Activated T-cell treated with anti-CD3 and anti-CD28 coated beads, Interleukin-2, amount 50 U/mL, for 72 hours (primary cell): ENCODE results near the gene TOPAZ1. TPM values are rescaled to one million over a fixed set of nuclear protein-coding genes. Genes with fewer than 3 reads are reported as not detected.
A peak's percentile ranks its signal among the peaks of the same experiment; 100 is the strongest.
"Not testable (repeated sequence)": the region's sequence is repeated elsewhere in the genome, so short reads cannot be mapped to it uniquely, and the experiment has no call there.

Experiments
- ATAC-seq, 2 donors: fragments of 150-1000 bp; cut with Tn5 transposase; replicated peaks in 1 of 2; 2 replicates each; pipeline ENCODE4 v1.10.0; 2021; ENCODE audit warnings: moderate library complexity in 2 of 2, mild to moderate bottlenecking in 1 of 2
- DNase-seq, 2 donors: peaks; one replicate each; pipeline ENCODE4 v3.0.0; 2021 to 2022; ENCODE audit warnings: mixed read lengths in 1 of 2
- H3K27ac Mint-ChIP-seq: one replicate; pipeline ENCODE4 v1.8.0; 2022; ENCODE audit warnings: mild to moderate bottlenecking, moderate library complexity, mixed read lengths
- H3K27me3 Mint-ChIP-seq: one replicate; pipeline ENCODE4 v1.8.0; 2022; ENCODE audit warnings: low read depth, mixed read lengths
- H3K36me3 Mint-ChIP-seq, 2 donors: one replicate each; pipeline ENCODE4 v1.8.0; 2022; ENCODE audit warnings: mixed read lengths in 2 of 2, mild to moderate bottlenecking in 1 of 2; ENCODE audit not compliant: insufficient read depth in 2 of 2
- H3K4me1 Mint-ChIP-seq: one replicate; pipeline ENCODE4 v1.8.0; 2022; ENCODE audit warnings: low read depth, mixed read lengths
- H3K4me3 Mint-ChIP-seq, 2 donors: one replicate each; pipeline ENCODE4 v1.8.0; 2022; ENCODE audit warnings: mild to moderate bottlenecking in 2 of 2, mixed read lengths in 2 of 2, moderate library complexity in 2 of 2
- H3K9me3 Mint-ChIP-seq, 2 donors: one replicate each; pipeline ENCODE4 v1.8.0; 2022; ENCODE audit warnings: mixed read lengths in 2 of 2
- total RNA-seq, 2 donors: library from RNA; stranded (reverse); gene quantifications; one replicate each; pipeline ENCODE4 v1.2.3, GENCODE V29; 2022

Gene TOPAZ1
- total RNA-seq, 2 donors from 2014 or later: not detected

- Mint-ChIP-seq H3K36me3 (peaks cover 0 to 4% of the 10 kb centered on the region in 2 donors), H3K9me3 (no peaks in the 10 kb centered on the region), H3K27ac (no peak overlapping the region), H3K4me3 (no peak overlapping the region), H3K4me1 (peaks cover 25% of the 10 kb centered on the region), H3K27me3 (no peaks in the 10 kb centered on the region)
- no peak for DNase-seq
- ATAC-seq: no peak
These were observed 100.6 kb downstream of the TOPAZ1 start for GRCh38 chr3:44342176-44342790.

- Mint-ChIP-seq H3K4me1 (peaks cover 19% of the 10 kb centered on the region), H3K27ac (no peak overlapping the region), H3K27me3 (no peaks in the 10 kb centered on the region), H3K36me3 (peaks cover 0 to 4% of the 10 kb centered on the region in 2 donors), H3K9me3 (no peaks in the 10 kb centered on the region), H3K4me3 (no peak overlapping the region)
- DNase-seq: no peak
- ATAC-seq: no peak
These were observed 101.7 kb downstream of the TOPAZ1 start for GRCh38 chr3:44343421-44343820.

GRCh38 chr3:44346590-44346989 is 104.9 kb downstream of the TOPAZ1 start:
- not testable (repeated sequence) for H3K4me3 Mint-ChIP-seq, H3K36me3 Mint-ChIP-seq, DNase-seq, ATAC-seq, H3K9me3 Mint-ChIP-seq, H3K27ac Mint-ChIP-seq, H3K4me1 Mint-ChIP-seq, H3K27me3 Mint-ChIP-seq

GRCh38 chr3:44348993-44349392 is 107.3 kb downstream of the TOPAZ1 start:
- H3K36me3 Mint-ChIP-seq: peaks cover 0 to 3% of the 10 kb centered on the region in 2 donors
- H3K27me3 Mint-ChIP-seq: no peaks in the 10 kb centered on the region
- DNase-seq: no peak
- H3K4me3 Mint-ChIP-seq: no peak overlapping the region
- ATAC-seq: no peak
- no peaks in the 10 kb centered on the region for H3K4me1 Mint-ChIP-seq
- peak overlapping the region; percentile 18 for H3K27ac Mint-ChIP-seq
- no peaks in the 10 kb centered on the region for H3K9me3 Mint-ChIP-seq

- no peaks in the 10 kb centered on the region for H3K27me3 Mint-ChIP-seq
- ATAC-seq (no peak), DNase-seq (no peak)
- H3K4me3 Mint-ChIP-seq: no peak overlapping the region
- H3K9me3 Mint-ChIP-seq: no peaks in the 10 kb centered on the region
- no peaks in the 10 kb centered on the region for H3K4me1 Mint-ChIP-seq
- H3K27ac Mint-ChIP-seq: no peak overlapping the region
- H3K36me3 Mint-ChIP-seq: peaks cover 0 to 3% of the 10 kb centered on the region in 2 donors
These were observed 111.8 kb downstream of the TOPAZ1 start for GRCh38 chr3:44353355-44353924.

GRCh38 chr3:44355362-44356033 is 113.8 kb downstream of the TOPAZ1 start:
- DNase-seq (no peak), ATAC-seq (no peak)
- H3K4me3 Mint-ChIP-seq: no peak overlapping the region
- no peak overlapping the region for H3K27ac Mint-ChIP-seq
- peaks cover 0 to 3% of the 10 kb centered on the region in 2 donors for H3K36me3 Mint-ChIP-seq
- no peaks in the 10 kb centered on the region for H3K27me3 Mint-ChIP-seq
- no peaks in the 10 kb centered on the region for H3K9me3 Mint-ChIP-seq
- H3K4me1 Mint-ChIP-seq: no peaks in the 10 kb centered on the region

- ATAC-seq: no peak
- Mint-ChIP-seq H3K9me3 (no peaks in the 10 kb centered on the region), H3K4me3 (no peak overlapping the region), H3K27me3 (no peaks in the 10 kb centered on the region), H3K4me1 (no peaks in the 10 kb centered on the region), H3K36me3 (no peaks in the 10 kb centered on the region), H3K27ac (no peak overlapping the region)
- no peak for DNase-seq
These were observed 117.6 kb downstream of the TOPAZ1 start for GRCh38 chr3:44359146-44359751.

GRCh38 chr3:44363591-44363990 is 121.9 kb downstream of the TOPAZ1 start:
- H3K9me3 Mint-ChIP-seq: no peaks in the 10 kb centered on the region
- no peaks in the 10 kb centered on the region for H3K4me1 Mint-ChIP-seq
- DNase-seq: no peak
- H3K36me3 Mint-ChIP-seq: peaks cover 0 to 1% of the 10 kb centered on the region in 2 donors
- H3K4me3 Mint-ChIP-seq: no peak overlapping the region
- no peak for ATAC-seq
- H3K27ac Mint-ChIP-seq: no peak overlapping the region
- no peaks in the 10 kb centered on the region for H3K27me3 Mint-ChIP-seq

GRCh38 chr3:44365952-44366351 is 124.3 kb downstream of the TOPAZ1 start:
- H3K9me3 Mint-ChIP-seq: no peaks in the 10 kb centered on the region
- no peak overlapping the region for H3K27ac Mint-ChIP-seq
- DNase-seq: no peak
- peaks cover 0 to 1% of the 10 kb centered on the region in 2 donors for H3K36me3 Mint-ChIP-seq
- no peak overlapping the region for H3K4me3 Mint-ChIP-seq
- no peaks in the 10 kb centered on the region for H3K4me1 Mint-ChIP-seq
- ATAC-seq: no peak
- H3K27me3 Mint-ChIP-seq: no peaks in the 10 kb centered on the region

- Mint-ChIP-seq H3K27me3 (no peaks in the 10 kb centered on the region), H3K4me3 (no peak overlapping the region), H3K4me1 (no peaks in the 10 kb centered on the region), H3K36me3 (peaks cover 5 to 6% of the 10 kb centered on the region in 2 donors), H3K9me3 (peaks cover 4 to 12% of the 10 kb centered on the region in 2 donors), H3K27ac (no peak overlapping the region)
- DNase-seq: no peak
- ATAC-seq: no peak
These were observed 133.8 kb downstream of the TOPAZ1 start for GRCh38 chr3:44375450-44375849.

Other genes with a start within 250 kb of the TOPAZ1 start
- 10 to 100 TPM; 23.4 to 25.3 TPM for gene TCAIM, start 96.9 kb downstream of the TOPAZ1 start, total RNA-seq
- gene ZNF445, start 235.8 kb downstream of the TOPAZ1 start, total RNA-seq: 10 to 100 TPM; 18.4 to 21.6 TPM